Endometrium (tissue), 2 donors: ENCODE results near the gene CLIP4.

Experiments
- FAIRE-seq: peaks from 2 replicates; lab custom pipeline; 2012; peaks lifted over from hg19 to GRCh38; lab: Jason Lieb, UNC
- donor health status: control.
- donor health status: control.

Gene CLIP4

DNA sequence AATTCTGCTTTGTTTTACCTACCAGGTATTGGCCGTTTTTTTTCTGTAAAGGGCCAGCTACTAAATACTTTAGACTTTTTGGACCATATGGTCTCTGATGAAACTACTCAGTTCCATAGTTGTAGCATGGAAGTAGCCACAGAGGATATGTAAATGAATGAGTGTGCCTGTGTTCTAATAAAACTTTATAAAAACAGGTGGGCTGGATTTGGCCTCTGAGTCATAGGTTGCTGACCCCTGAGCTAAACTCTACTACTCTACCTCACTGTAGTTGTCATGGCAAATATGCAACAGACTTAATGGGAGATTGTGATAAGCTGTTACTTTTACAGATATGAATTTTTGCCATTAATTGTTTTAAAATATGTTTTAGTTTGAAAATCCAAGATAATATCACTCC is 19.7 kb downstream of the CLIP4 start:
- no peak for FAIRE-seq

DNA sequence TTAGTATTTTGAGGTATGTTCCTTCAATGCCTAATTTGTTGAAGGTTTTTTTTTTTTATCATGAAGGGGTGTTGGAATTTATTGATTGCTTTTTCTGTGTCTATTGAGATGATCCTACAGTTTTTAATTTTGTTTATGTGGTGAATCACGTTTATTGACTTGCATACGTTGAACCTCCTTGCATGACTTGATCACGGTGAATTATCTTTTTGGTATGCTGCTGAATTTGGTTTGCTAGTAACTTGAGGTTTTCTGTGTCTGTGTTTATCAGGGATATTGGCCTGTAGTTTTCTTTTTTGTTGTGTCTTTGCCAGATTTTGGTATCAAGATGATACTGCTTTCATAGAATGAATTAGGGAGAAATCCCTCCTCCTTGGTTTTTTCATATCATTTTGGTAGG is 23.9 kb downstream of the CLIP4 start:
- no peak for FAIRE-seq

DNA sequence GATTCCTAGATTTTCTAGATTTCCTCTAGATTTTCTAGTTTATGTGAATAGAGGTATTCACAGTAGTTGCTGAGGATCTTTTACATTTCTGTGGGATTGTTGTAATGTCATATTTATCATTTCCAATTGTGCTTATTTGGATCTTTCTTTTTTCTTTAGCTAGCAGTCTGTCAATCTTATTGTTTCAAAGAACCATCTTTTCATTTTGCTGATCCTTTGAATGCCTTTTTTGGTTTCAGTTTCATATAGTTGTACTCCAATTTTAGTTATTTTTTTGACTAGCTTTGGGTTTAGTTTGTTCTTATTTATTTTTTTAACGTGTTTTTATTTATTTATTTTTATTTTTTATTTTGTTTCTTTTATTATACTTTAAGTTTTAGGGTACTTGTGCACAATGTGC is 24.5 kb downstream of the CLIP4 start:
- no peak for FAIRE-seq

DNA sequence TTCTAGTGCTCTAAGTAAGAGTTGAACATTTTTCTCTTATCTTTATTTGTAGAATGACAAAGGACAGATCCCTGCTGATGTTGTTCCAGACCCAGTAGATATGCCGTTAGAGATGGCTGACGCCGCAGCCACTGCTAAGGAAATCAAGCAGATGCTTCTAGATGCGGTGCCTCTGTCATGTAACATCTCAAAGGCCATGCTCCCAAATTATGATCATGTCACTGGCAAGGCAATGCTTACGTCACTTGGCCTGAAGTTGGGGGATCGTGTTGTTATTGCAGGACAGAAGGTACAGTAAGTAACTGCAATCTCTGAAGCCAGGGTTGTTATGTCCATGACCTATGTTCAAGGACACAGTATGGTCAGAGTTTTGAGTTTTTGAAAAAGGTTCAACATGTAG is 28.4 kb downstream of the CLIP4 start:
- FAIRE-seq, result no peak

DNA sequence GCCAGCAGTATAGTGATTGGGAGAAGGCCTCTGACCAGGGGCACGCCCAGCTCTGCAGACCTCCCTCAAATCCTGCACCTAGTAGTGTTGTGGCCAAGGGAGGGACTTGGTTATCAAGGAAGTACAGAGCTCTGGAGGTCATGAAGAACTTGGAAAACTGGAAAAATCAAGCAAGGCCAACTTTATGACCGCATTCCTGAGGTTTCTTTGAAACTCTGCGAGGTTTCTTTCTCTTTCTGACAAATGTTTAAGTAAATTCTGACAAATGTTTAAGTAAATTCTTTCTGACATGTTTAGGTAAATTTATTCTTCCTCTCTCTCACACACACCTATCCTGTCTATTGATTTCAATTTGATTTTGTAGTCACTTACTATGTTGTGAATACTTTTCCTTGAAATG is 31.0 kb downstream of the CLIP4 start:
- no peak for FAIRE-seq

DNA sequence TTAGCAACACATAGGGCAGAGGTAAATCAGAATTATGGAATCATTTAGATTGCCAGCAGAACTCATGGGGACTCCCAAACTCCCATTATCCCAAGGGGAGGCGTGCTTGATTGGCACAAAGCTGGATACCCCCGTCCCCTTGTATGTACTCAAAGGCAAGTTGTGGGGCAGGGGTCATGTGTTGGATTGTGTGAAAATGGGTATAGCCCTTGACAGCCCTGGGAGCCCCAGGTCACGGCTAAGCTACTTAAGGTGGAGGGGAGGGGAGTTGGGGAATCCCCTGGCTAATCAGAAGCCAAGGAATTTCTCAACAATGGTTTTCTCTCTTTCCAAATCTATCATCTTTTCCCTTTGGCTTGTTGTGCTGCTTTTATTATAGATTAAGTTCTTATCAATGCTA is 32.7 kb downstream of the CLIP4 start:
- FAIRE-seq, result no peak

DNA sequence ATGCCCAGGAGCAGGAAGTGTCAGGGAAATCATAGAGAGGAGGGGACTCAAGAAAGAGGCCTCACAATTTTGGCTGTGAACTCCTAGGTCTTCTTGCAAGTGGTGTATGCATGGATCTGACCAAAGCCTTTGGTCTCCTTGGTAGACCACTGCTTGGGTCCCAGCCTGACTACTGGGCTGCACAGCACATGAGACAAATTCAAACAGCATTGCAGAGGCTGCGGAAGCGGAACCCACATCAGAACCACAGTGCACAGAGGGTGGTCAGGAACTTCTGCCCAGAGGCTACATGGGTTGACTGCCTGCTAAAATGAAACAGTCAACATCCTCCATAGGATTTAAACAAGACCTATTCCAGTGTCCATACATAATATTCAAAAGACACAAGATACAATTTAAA is 39.4 kb downstream of the CLIP4 start:
- FAIRE-seq, result no peak

DNA sequence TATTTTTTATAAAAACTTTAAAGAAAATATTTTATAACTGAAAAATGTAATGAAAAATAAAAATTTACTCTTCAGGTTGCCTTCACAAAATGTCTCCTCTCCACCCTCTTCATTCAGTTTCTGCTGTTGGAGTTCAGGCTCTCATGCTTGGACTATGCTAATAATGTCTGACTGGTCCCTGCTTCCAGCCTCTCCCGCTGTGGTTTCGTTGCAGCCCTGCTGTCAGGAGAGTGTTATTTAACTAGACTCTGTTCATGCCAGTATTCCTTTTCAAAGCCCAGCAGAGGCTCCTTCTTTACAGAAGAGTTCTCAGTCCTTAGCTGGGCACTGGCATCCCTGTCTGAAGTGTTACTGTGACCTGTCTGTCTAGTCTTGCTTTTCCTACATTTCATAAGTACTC is 40.4 kb downstream of the CLIP4 start:
- no peak for FAIRE-seq

DNA sequence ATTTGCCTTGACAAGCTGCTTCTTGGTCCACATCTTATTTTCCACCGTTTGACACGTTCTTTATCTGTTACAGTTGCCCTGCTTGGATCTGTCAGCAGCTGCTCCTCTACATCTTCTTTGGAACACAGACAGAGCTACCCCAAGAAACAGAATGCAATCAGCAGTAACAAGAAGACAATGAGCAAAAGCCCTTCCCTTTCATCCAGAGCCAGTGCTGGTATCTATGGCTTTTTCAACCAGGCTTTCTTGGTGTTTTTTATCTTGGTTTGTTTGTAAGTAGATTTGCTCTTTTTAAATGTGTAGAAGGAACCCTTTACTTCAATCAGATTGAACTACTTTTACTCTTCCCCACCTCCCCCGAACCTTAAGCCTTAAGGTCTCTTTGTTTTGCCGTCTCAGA is 41.9 kb downstream of the CLIP4 start:
- FAIRE-seq, result no peak

DNA sequence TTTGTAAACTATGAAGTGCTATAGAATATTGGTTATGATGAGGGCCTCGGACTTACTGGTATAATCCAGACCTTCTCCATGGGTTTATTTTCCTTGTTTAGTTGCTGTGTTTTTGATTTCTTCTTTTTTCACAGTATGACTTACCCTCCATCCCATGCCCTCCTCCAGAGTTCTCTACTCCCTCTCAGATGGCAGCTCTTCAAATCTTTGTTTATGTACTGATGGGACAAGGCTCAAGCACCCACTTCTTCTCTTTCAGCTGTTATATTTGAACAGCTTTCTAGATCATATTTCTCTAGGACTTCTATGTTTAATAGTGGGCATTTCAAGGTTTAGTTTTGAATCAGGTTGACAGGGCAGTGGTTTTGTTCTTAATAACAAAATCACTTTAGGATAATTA is 43.9 kb downstream of the CLIP4 start:
- no peak for FAIRE-seq

DNA sequence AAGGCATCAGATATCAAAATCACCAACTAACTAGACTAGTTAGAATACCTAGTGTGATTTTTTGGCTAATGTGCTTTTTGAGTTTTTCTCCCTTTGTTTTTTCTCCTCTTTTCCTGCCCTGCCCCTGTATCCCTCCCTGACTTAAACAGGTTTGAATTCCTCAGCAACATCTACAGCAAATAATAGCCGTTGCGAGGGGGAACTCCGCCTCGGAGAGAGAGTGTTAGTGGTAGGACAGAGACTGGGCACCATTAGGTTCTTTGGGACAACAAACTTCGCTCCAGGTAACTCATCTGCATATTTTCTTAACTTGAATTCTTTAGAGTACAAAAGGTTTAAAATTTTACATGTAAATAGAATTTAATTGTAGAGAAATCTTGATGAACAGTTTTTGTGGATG is 45.0 kb downstream of the CLIP4 start:
- FAIRE-seq, result no peak

DNA sequence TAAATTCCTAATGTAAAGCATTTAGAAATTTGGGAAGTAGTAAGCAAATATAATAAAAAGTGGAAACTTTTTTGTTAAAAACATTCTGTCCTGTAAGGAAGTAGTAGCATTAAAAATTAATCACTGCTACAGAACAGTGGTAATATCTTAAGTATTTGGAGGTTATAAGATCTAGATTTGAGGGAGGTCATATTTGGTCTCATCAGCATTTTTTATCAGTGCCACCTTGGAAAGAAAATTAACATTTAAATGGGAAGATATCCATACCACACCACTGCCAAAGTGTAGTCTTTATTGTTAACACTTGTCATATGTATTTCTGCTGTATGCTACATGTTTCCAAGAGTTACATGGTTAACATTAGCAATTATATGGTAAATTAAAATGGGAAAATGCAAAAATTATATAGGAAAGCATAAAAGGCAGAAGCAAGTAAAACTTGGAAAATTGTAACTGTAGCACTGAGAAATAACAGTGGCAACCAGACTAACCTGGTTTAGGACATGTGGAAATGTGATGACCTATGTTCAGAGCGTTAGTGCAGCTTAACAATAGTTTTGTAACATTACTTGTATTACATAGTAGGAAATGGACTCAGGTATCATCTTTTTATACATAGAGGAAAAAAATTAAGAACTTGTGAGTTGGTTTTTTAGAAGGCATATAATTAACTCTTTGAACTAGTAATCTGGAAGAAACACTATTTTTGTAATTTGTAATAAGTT is 47.2 kb downstream of the CLIP4 start:
- FAIRE-seq, result no peak

DNA sequence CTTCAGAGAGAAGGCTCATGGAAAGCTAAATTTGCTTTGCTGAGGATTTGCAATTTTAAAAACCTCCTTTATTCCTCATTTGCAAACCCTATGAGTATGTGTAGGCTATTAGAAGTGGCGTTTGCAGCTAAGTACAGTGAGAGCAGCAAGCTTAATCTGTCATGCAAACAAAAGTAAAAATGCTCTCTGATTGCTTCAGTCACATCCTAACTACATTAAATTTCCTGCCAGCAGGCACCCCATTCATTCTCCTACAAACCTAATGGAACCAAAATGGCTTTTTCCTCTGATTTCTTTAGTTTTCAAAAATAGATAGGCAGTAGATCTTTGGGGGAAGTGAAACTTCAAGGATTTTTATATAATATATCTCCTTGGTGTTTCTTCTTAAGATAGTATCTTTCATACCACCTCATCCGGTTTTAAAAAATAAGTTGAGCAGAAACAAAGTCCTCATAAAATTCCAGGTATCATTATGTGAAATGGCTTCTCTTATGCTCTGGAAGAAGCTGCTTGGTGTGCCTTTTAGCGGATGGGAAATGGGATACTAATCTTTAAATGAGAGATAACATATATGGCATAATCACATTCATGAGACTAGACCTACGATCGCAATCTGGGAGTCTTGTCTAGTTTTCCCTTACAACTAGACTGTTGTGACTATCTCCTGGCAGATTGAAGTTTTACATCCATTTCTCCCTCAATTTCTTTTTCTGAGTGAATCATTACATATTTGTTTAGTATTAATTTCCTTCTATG is 49.1 kb downstream of the CLIP4 start:
- no peak for FAIRE-seq

DNA sequence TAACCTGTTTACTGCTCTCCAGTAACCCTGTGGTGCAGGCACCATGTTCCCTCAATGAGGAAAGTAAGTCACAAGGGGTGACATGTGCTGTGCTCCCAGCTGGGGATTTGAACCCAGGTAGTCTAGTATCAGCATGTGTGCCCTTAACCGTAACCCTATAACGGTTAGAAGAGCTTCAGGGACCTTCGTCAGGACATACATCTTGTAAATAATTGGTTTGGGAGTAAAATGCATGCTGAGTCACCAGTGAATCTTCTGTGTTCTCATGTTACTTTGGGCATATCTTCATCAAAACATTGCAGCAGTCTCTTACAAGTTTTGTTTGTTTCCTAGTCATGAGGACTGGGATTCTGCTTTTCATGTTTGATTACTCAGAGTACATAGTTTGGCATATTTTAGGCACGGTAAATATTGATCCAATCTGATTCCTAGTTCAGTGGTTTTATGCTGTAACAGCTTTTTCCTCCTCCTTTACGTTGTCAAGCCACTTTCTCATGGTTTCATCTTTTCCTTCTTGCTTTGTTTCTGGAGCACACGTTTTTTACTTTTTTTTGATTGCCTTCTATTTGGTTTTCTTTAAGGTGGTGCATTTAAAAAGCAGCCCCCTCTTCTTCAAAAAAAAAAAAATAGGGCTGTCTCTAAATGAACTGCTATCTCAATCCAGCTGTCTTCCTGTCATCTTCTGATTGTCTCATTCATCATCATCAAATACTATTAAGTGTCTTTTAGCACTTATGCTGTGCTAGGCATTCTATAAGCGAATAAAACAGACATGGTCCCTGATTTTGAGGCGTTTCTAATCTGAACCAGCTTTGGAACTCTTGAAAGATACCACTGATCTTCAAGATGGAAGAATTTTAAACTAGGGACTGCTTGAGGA is 50.4 kb downstream of the CLIP4 start:
- no peak for FAIRE-seq

DNA sequence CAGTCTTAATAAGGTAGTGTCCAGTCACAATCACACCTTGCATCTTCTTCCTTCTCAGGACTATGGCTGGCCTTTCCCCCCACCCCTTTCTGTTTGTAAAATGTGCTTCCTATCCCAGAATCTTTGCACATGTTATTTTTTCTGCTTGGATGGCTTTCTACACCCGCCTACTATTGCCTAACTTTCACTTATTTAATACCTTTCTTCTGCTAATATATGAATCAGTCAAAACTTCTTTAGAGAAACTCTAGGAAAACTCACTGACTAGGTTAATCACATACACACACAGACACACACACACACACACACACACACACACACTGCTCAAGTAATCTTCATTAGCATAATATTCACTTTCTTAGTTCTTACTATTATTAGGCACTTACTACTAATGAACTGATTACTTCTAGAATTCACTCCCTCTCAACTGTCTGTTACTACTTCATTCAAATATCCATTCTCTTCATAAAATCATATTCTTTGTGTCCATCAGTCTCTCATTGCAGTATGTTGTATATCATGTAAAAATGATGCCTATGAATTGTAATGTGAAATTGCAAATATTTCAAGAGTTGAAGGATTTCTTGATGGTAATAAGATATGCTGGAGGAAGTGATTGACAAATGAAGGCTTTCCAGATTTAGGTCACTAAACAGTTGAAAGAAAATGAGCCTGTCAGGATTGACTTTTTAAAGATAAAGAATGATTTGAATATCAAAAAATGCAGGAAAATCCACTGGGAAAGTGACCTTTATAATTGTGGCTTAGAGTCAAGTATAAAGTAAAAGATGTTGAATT is 51.2 kb downstream of the CLIP4 start:
- no peak for FAIRE-seq

DNA sequence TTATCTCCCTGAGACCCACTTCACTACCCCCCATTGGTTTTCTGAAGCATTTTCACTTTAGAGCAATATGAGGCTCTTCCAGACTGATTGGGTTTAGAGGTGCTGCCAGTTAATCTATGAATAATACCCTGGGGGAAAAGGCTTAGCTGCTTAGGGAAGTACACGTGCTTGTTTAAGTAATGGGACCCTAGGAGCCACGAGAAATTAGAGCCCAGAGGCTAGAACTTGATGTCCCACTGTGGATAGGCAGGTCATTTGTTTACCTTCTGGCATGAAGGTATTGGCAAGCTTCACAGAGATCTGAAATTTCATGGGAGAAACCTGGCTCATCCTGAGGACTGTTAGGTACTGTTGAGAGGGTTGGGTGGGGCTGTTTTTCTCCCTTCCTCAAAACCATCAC is 59.7 kb downstream of the CLIP4 start:
- FAIRE-seq, result no peak

DNA sequence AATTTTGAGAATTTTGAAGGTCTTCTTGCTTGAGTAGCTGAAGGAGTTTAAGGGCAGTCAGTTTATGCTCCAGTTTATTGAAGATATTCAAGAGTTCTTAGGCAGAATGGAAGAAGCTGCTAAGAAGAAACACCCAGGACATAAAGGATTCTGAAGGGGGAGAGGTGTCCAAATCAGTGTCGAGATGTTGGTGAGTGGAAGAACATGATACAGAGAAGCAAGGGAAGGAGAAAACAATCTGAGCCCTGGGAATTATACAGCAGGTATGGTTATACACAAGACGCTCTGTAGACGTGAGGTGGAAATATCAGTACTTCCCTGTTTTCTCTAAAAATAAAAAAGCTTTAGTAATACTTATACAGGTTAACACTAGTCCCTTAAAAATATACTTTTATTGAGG is 60.1 kb downstream of the CLIP4 start:
- no peak for FAIRE-seq

DNA sequence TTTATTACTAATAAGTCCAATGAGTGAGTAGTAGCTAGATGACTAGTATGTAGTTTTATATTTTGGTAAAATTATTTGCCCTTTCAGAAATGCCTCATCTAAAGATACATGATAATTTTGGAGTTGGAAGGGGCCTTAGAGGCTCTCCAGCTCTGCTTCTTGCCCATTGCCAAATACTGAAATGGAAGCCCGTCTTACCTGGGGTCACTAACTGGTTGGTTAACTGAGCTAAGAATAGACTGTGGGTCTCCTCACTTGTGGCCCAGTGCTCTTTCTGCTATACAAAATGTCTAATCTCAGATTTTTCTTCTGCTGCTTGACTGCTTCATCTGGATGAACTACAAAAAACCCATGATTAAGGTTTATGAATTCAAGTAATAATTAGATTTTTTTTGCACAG is 67.1 kb downstream of the CLIP4 start:
- no peak for FAIRE-seq

DNA sequence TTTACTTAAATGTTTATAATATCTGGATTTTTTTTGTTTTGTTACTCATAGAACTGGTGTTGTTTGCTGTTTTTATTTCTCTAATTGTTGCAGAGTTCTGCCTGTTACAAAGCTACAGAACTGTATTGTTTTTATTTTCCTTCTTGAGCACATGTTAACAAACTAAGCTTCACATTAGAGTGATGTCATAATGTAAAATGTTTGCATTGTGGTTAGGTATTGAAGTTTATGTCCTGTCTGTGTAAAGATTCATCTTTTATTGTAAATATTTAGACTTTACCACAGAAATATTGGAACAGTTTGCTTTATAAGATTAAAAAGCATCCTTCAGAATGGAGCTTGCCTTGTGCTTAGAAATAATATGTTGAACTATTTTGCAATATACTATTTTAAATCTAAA is 67.7 kb downstream of the CLIP4 start:
- FAIRE-seq, result no peak

DNA sequence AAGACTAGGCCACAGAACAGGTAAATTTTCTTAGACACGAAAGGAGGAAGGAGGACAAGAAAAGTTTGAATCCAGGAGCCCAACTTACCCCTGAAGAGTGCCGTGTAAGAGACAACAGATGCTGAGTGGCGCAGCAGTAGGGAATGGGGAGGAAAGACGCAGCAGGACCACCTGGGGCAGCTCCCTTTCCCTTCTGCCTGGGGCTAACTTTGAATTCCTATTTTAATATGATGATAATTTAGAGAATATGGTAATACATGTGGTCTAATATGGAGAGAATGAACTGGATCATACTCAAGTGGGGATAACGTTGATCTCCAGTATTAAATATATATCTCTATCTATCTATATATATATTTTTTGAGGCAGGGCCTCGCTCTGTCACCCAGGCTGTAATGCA is 69.3 kb downstream of the CLIP4 start:
- no peak for FAIRE-seq

DNA sequence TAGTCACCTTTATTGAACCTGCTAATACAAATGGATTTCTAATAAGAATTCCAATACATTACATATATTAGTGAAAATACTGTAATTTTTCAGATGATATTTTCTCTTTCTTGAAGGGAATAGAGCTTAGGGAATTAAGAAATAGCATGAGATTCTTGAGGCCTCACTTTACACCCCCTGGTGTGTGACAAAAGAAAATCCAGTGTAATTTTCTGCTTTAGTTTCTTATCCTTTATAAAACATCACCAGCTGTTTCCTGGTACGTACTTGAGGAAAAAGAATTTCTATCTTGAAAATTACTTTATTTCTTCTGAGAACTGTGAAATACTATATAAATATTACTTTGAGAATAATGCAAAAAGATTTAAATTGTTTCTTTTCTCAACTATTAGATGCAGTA is 71.6 kb downstream of the CLIP4 start:
- no peak for FAIRE-seq

DNA sequence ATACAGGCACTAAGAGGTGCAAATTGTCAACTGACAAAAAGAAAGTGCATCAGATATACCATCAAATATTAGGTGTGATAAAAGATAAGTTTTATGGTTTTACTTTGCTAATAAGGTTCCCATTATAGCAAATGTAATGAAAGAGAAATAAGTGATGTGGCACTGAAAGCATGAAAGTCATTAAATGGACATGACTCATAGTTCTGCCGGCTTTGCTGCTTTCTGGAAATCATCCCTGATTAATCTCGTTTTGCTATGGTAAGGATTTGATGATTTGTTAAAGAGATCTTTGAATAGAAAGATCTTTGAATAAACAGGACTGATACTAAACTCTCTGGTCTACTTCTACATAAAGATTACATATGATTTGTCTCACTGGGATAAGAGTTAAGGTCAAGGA is 72.7 kb downstream of the CLIP4 start:
- FAIRE-seq, result no peak
